WTC11 (cell line): Measurements from ENCODE around the gene LDLRAD4. TPM values are rescaled to one million over a fixed set of nuclear protein-coding genes. Genes with fewer than 3 reads are reported as not detected.

Experiments
- ATAC-seq: fragments of 200-7000 bp; cut with Tn5 transposase; 2 replicates; pipeline ENCODE4 v1.10.0; 2021; ENCODE audit warnings: mild to moderate bottlenecking, moderate library complexity
- CTCF ChIA-PET: fragments of 300-600 bp; sonication (Branson Sonifier 250); formaldehyde crosslinking; loops from one replicate; lab custom pipeline; 2021; ENCODE audit warnings: antibody characterized with exemption; lab: Charles Lee
- POLR2A ChIA-PET: fragments of 350-600 bp; sonication (Branson Sonifier 250); formaldehyde crosslinking; loops from one replicate; lab custom pipeline; 2021; ENCODE audit warnings: antibody characterized with exemption; lab: Charles Lee
- DNase-seq: peaks from one replicate; pipeline ENCODE4 v3.0.0; 2021; ENCODE audit warnings: low spot score
- H3K27ac Mint-ChIP-seq: 2 replicates; pipeline ENCODE4 v1.8.0; 2021; ENCODE audit warnings: mixed read lengths
- H3K27me3 Mint-ChIP-seq: 2 replicates; pipeline ENCODE4 v1.8.0; 2021; ENCODE audit warnings: low read depth, mild to moderate bottlenecking, moderate library complexity, mixed read lengths
- H3K36me3 Mint-ChIP-seq: 2 replicates; pipeline ENCODE4 v1.8.0; 2021; ENCODE audit warnings: mixed read lengths
- H3K4me1 Mint-ChIP-seq: 2 replicates; pipeline ENCODE4 v1.8.0; 2022; ENCODE audit warnings: mixed read lengths
- H3K4me3 Mint-ChIP-seq: 2 replicates; pipeline ENCODE4 v1.8.0; 2021; ENCODE audit warnings: mild to moderate bottlenecking, moderate library complexity, mixed read lengths
- H3K9me3 Mint-ChIP-seq: 2 replicates; pipeline ENCODE4 v1.8.0; 2021; ENCODE audit warnings: mixed read lengths
- AFF4 ChIP-seq: sonication (generic); formaldehyde crosslinking; IDR thresholded peaks from 2 replicates; pipeline ENCODE4 v1.8.1; 2023; ENCODE audit warnings: mild to moderate bottlenecking, missing genetic modification reagents, borderline replicate concordance
- ATF3 ChIP-seq: sonication (generic); formaldehyde crosslinking; conservative IDR thresholded peaks from 2 replicates; pipeline ENCODE4 v1.8.1; 2022; ENCODE audit warnings: mild to moderate bottlenecking, missing genetic modification reagents
- CTCF ChIP-seq: fragments of 200-600 bp; IDR thresholded peaks from 2 replicates; pipeline ENCODE4 v1.8.0; 2022; ENCODE audit warnings: antibody characterized with exemption
- FOXJ3 ChIP-seq: sonication (generic); formaldehyde crosslinking; IDR thresholded peaks from 2 replicates; pipeline ENCODE4 v1.9.0; 2021; ENCODE audit warnings: missing genetic modification reagents, mild to moderate bottlenecking, borderline replicate concordance
- FOXP1 ChIP-seq: sonication (generic); formaldehyde crosslinking; IDR thresholded peaks from 2 replicates; pipeline ENCODE4 v1.8.0; 2022; ENCODE audit warnings: missing genetic modification reagents, mild to moderate bottlenecking, moderate library complexity, borderline replicate concordance
- FOXP4 ChIP-seq: sonication (generic); formaldehyde crosslinking; IDR thresholded peaks from 2 replicates; pipeline ENCODE4 v1.8.0; 2022; ENCODE audit warnings: mild to moderate bottlenecking, missing genetic modification reagents
- GABPB1 ChIP-seq: sonication (generic); formaldehyde crosslinking; IDR thresholded peaks from 2 replicates; pipeline ENCODE4 v1.8.1; 2023; ENCODE audit warnings: mild to moderate bottlenecking, missing genetic modification reagents
- JAZF1 ChIP-seq: fragments of 250-450 bp; sonication (Bioruptor Pico); IDR thresholded peaks from 2 replicates; pipeline ENCODE4 v1.9.0; 2021; ENCODE audit warnings: moderate library complexity, mild to moderate bottlenecking, inconsistent platforms
- MLX ChIP-seq: sonication (generic); formaldehyde crosslinking; IDR thresholded peaks from 2 replicates; pipeline ENCODE4 v1.8.1; 2023; ENCODE audit warnings: mild to moderate bottlenecking, missing genetic modification reagents, moderate library complexity
- MXD4 ChIP-seq: fragments of 250-450 bp; sonication (Bioruptor Pico); IDR thresholded peaks from 2 replicates; pipeline ENCODE4 v1.8.0; 2021; ENCODE audit warnings: mild to moderate bottlenecking, moderate library complexity, borderline replicate concordance
- NR1H2 ChIP-seq: sonication (generic); formaldehyde crosslinking; IDR thresholded peaks from 2 replicates; pipeline ENCODE4 v1.9.0; 2021; ENCODE audit warnings: mild to moderate bottlenecking, moderate library complexity, missing genetic modification reagents
- RORB ChIP-seq: fragments of 250-450 bp; sonication (Bioruptor Pico); IDR thresholded peaks from 2 replicates; pipeline ENCODE4 v1.9.0; 2021; ENCODE audit warnings: mild to moderate bottlenecking
- SP1 ChIP-seq: sonication (generic); formaldehyde crosslinking; conservative IDR thresholded peaks from 2 replicates; pipeline ENCODE4 v1.8.1; 2022; ENCODE audit warnings: missing genetic modification reagents
- TCF7 ChIP-seq: sonication (generic); formaldehyde crosslinking; IDR thresholded peaks from 2 replicates; pipeline ENCODE4 v1.8.0; 2022; ENCODE audit warnings: mild to moderate bottlenecking, low read depth, missing genetic modification reagents, moderate library complexity
- TP53 ChIP-seq: sonication (generic); formaldehyde crosslinking; IDR thresholded peaks from 2 replicates; pipeline ENCODE4 v1.8.1; 2023; ENCODE audit warnings: mild to moderate bottlenecking, missing genetic modification reagents
- ZBTB21 ChIP-seq: sonication (generic); formaldehyde crosslinking; IDR thresholded peaks from 2 replicates; pipeline ENCODE4 v1.8.1; 2023; ENCODE audit warnings: mild to moderate bottlenecking, missing genetic modification reagents, borderline replicate concordance
- ZNF138 ChIP-seq: sonication (generic); formaldehyde crosslinking; conservative IDR thresholded peaks from 2 replicates; pipeline ENCODE4 v1.8.1; 2022; ENCODE audit warnings: mild to moderate bottlenecking, moderate library complexity, missing genetic modification reagents
- ZNF219 ChIP-seq: sonication (generic); formaldehyde crosslinking; IDR thresholded peaks from 2 replicates; pipeline ENCODE4 v1.8.0; 2023; ENCODE audit warnings: missing genetic modification reagents, mild to moderate bottlenecking, borderline replicate concordance
- ZNF263 ChIP-seq: sonication (generic); formaldehyde crosslinking; IDR thresholded peaks from 2 replicates; pipeline ENCODE4 v1.8.1; 2022; ENCODE audit warnings: low read depth, mild to moderate bottlenecking, moderate library complexity, missing genetic modification reagents
- ZNF416 ChIP-seq: fragments of 250-450 bp; sonication (Bioruptor Pico); IDR thresholded peaks from 2 replicates; pipeline ENCODE4 v1.9.0; 2021; ENCODE audit warnings: mild to moderate bottlenecking, inconsistent platforms
- ZNF532 ChIP-seq: fragments of 250-450 bp; sonication (Bioruptor Pico); IDR thresholded peaks from 2 replicates; pipeline ENCODE4 v1.9.0; 2021; ENCODE audit warnings: mild to moderate bottlenecking, borderline replicate concordance
- total RNA-seq: library from RNA; stranded (reverse); gene quantifications from 3 replicates; pipeline ENCODE4 v1.2.3, GENCODE V29; 2021

The LDLRAD4 gene
- total RNA-seq, 1 experiment from 2014 or later = 6.2 TPM

GRCh38 chr18:13265911-13266217 is 47.3 kb downstream of the LDLRAD4 start (continued):
- TF ChIP-seq ZNF532 (CRISPR knock-in tag) (no peak), ZNF138 (CRISPR knock-in tag) (no peak), RORB (CRISPR knock-in tag) (no peak), AFF4 (CRISPR knock-in tag) (no peak), ZNF416 (CRISPR knock-in tag) (no peak), FOXP4 (CRISPR knock-in tag) (no peak), CTCF (no peak), ZBTB21 (CRISPR knock-in tag) (no peak), GABPB1 (CRISPR knock-in tag) (no peak), TCF7 (no peak)

- CTCF ChIA-PET = interaction anchor here (0.9 kb wide), 1 partner anchor 12 kb away, joined by 3 read pairs; no protein-coding TSS in a partner anchor
- no peaks in the 10 kb centered on the region for H3K27me3 Mint-ChIP-seq
- POLR2A ChIA-PET = no interaction called here
- no peak for ATAC-seq
- H3K4me3 Mint-ChIP-seq = no peak overlapping the region
- H3K4me1 Mint-ChIP-seq = peaks cover 25% of the 10 kb centered on the region
- H3K27ac Mint-ChIP-seq = no peak overlapping the region
- no peaks in the 10 kb centered on the region for H3K36me3 Mint-ChIP-seq
- H3K9me3 Mint-ChIP-seq = no peaks in the 10 kb centered on the region
- DNase-seq = no peak
- TF ChIP-seq JAZF1 (CRISPR knock-in tag) (no peak), MXD4 (no peak), FOXJ3 (CRISPR knock-in tag) (no peak), MLX (CRISPR knock-in tag) (no peak), SP1 (CRISPR knock-in tag) (no peak), ZNF219 (CRISPR knock-in tag) (no peak), TP53 (CRISPR knock-in tag) (no peak), FOXP1 (CRISPR knock-in tag) (no peak), NR1H2 (CRISPR knock-in tag) (no peak), ZNF263 (CRISPR knock-in tag) (no peak), ATF3 (no peak)
Measured at GRCh38 chr18:13266218-13267100, 47.9 kb downstream of the LDLRAD4 start.
